Neural cell (in vitro differentiated cells): ENCODE measurements around the gene NDUFAF5. TPM values are rescaled to one million over a fixed set of nuclear protein-coding genes. Genes with fewer than 3 reads are reported as not detected.

Experiments
- H2AFZ ChIP-seq: fragments of 200-600, 300-800 bp; sonication (generic), shearing (Covaris generic); 2 replicates; pipeline ENCODE4 v1.6.0; 2014; ENCODE audit warnings: low read depth, mild to moderate bottlenecking, antibody characterized with exemption, low read length, moderate library complexity
- H3F3A ChIP-seq: fragments of 200-600 bp; shearing (Covaris generic); 2 replicates; pipeline ENCODE4 v1.6.1; 2016; ENCODE audit warnings: mild to moderate bottlenecking, moderate library complexity, mixed read lengths, antibody characterized with exemption, low read length; ENCODE audit not compliant: insufficient read depth, poor library complexity, severe bottlenecking
- H3K27ac ChIP-seq: fragments of 200-600, 300-800 bp; sonication (generic), shearing (Covaris generic); 2 replicates; pipeline ENCODE4 v1.5.1; 2014; ENCODE audit warnings: mild to moderate bottlenecking, low read length, moderate library complexity
- H3K27me3 ChIP-seq: fragments of 300-800, 200-600 bp; sonication (generic), shearing (Covaris generic); 2 replicates; pipeline ENCODE4 v1.6.0; 2014; ENCODE audit warnings: mild to moderate bottlenecking, low read depth, low read length, moderate library complexity; ENCODE audit not compliant: insufficient read depth
- H3K36me3 ChIP-seq: fragments of 300-800, 200-600 bp; sonication (generic), shearing (Covaris generic); 2 replicates; pipeline ENCODE4 v1.5.1; 2014; ENCODE audit warnings: mild to moderate bottlenecking, antibody characterized with exemption, low read length, moderate library complexity; ENCODE audit not compliant: insufficient read depth
- H3K4me2 ChIP-seq: fragments of 300-800, 200-600 bp; sonication (generic), shearing (Covaris generic); 2 replicates; pipeline ENCODE4 v1.6.0; 2014; ENCODE audit warnings: mild to moderate bottlenecking, low read length
- H3K4me3 ChIP-seq: fragments of 300-800, 200-600 bp; sonication (generic), shearing (Covaris generic); 2 replicates; pipeline ENCODE4 v1.5.1; 2014; ENCODE audit warnings: mild to moderate bottlenecking, low read length, moderate library complexity
- H3K79me2 ChIP-seq: fragments of 200-600 bp; shearing (Covaris generic); replicated peaks from 2 replicates; pipeline ENCODE4 v1.6.0; 2014; ENCODE audit warnings: mild to moderate bottlenecking, low read length, moderate library complexity; ENCODE audit not compliant: insufficient read depth
- H3K9ac ChIP-seq: fragments of 300-800, 200-600 bp; sonication (generic), shearing (Covaris generic); 2 replicates; pipeline ENCODE4 v1.6.1; 2016; ENCODE audit warnings: mild to moderate bottlenecking, low read length, mixed read lengths
- H3K9me2 ChIP-seq: fragments of 200-600 bp; shearing (Covaris generic); 2 replicates; pipeline ENCODE4 v1.6.1; 2016; ENCODE audit warnings: mild to moderate bottlenecking, low read length, mixed read lengths; ENCODE audit not compliant: insufficient read depth
- H3K9me3 ChIP-seq: fragments of 200-600, 300-800 bp; sonication (generic), shearing (Covaris generic); 2 replicates; pipeline ENCODE4 v1.6.1; 2016; ENCODE audit warnings: mild to moderate bottlenecking, mixed run types, low read length, moderate library complexity, mixed read lengths
- H4K20me1 ChIP-seq: fragments of 200-600 bp; shearing (Covaris generic); 2 replicates; pipeline ENCODE4 v1.6.1; 2016; ENCODE audit warnings: mild to moderate bottlenecking, mixed run types; ENCODE audit not compliant: insufficient read depth
- EP300 ChIP-seq: fragments of 450-650 bp; conservative IDR thresholded peaks from 2 replicates; pipeline ENCODE4 v1.6.1; 2014; ENCODE audit warnings: antibody characterized with exemption, mild to moderate bottlenecking, moderate library complexity; ENCODE audit not compliant: poor library complexity, severe bottlenecking
- EZH2 ChIP-seq: fragments of 200-600, 300-800 bp; shearing (Covaris generic), sonication (generic); IDR thresholded peaks from 2 replicates; pipeline ENCODE4 v1.6.1; 2014; ENCODE audit warnings: antibody characterized with exemption, low read length, borderline replicate concordance, mild to moderate bottlenecking; ENCODE audit not compliant: insufficient read depth, poor library complexity, severe bottlenecking
- MXI1 ChIP-seq: fragments of 450-650 bp; conservative IDR thresholded peaks from 2 replicates; pipeline ENCODE4 v1.6.1; 2014; ENCODE audit warnings: antibody characterized with exemption, mild to moderate bottlenecking; ENCODE audit not compliant: poor library complexity, severe bottlenecking
- POLR2AphosphoS5 ChIP-seq: IDR thresholded peaks from 2 replicates; pipeline ENCODE4 v1.6.1; 2012
- RAD21 ChIP-seq: fragments of 450-650 bp; conservative IDR thresholded peaks from 2 replicates; pipeline ENCODE4 v1.6.1; 2014; ENCODE audit warnings: antibody characterized with exemption, mild to moderate bottlenecking, moderate library complexity
- SMC3 ChIP-seq: fragments of 450-650 bp; conservative IDR thresholded peaks from 2 replicates; pipeline ENCODE4 v1.6.1; 2014; ENCODE audit warnings: antibody characterized with exemption, mild to moderate bottlenecking, moderate library complexity; ENCODE audit not compliant: poor library complexity
- TAF1 ChIP-seq: IDR thresholded peaks from 2 replicates; pipeline ENCODE4 v1.6.1; 2012; ENCODE audit warnings: low read depth
- polyA plus RNA-seq: library from polyadenylated mRNA; depleted of rRNA; stranded (reverse); fragments of >200 nt; gene quantifications from 2 replicates; pipeline ENCODE4 v1.2.3, GENCODE V29; 2014
- TF ChIP-seq, protein P1 (sequence below): IDR thresholded peaks from 2 replicates; pipeline ENCODE4 v1.6.1; 2012; ENCODE audit warnings: borderline replicate concordance
- TF ChIP-seq, protein P2 (sequence below): fragments of 450-650 bp; IDR thresholded peaks from 2 replicates; pipeline ENCODE4 v1.5.1; 2014; ENCODE audit warnings: antibody characterized with exemption, mild to moderate bottlenecking, moderate library complexity; ENCODE audit not compliant: poor library complexity, severe bottlenecking

The NDUFAF5 gene
- polyA plus RNA-seq, 1 donor from 2014 or later, result 103 TPM

DNA sequence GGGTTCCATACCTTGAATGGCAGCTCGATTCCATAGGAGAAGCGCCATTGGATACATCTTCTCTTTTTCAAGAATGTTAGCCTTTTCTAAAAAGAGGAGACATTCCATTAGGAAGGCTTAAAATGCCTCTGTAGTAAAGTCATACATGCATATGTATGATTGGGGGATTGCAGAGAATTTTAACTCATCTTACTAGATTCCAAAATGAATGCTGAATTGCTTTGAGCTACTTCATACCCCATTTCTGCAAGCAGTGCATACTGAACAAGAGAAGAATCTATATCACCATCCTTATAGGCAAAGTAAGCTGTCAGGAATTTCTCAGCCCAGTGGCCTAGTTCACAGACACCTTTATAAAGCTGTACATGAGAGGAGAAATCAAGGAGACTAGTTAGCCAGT is 80.3 kb downstream of the NDUFAF5 start:
- no peaks in the 10 kb centered on the region for H3K36me3 ChIP-seq
- no peaks in the 10 kb centered on the region for H3F3A ChIP-seq
- H3K27ac ChIP-seq, result no peak overlapping the region
- no peak overlapping the region for H2AFZ ChIP-seq
- no peaks in the 10 kb centered on the region for H3K79me2 ChIP-seq
- H3K9ac ChIP-seq, result no peak overlapping the region
- H3K9me2 ChIP-seq, result no peaks in the 10 kb centered on the region
- H3K27me3 ChIP-seq, result no peaks in the 10 kb centered on the region
- no peak overlapping the region for H3K4me3 ChIP-seq
- TF ChIP-seq, protein P1, sequence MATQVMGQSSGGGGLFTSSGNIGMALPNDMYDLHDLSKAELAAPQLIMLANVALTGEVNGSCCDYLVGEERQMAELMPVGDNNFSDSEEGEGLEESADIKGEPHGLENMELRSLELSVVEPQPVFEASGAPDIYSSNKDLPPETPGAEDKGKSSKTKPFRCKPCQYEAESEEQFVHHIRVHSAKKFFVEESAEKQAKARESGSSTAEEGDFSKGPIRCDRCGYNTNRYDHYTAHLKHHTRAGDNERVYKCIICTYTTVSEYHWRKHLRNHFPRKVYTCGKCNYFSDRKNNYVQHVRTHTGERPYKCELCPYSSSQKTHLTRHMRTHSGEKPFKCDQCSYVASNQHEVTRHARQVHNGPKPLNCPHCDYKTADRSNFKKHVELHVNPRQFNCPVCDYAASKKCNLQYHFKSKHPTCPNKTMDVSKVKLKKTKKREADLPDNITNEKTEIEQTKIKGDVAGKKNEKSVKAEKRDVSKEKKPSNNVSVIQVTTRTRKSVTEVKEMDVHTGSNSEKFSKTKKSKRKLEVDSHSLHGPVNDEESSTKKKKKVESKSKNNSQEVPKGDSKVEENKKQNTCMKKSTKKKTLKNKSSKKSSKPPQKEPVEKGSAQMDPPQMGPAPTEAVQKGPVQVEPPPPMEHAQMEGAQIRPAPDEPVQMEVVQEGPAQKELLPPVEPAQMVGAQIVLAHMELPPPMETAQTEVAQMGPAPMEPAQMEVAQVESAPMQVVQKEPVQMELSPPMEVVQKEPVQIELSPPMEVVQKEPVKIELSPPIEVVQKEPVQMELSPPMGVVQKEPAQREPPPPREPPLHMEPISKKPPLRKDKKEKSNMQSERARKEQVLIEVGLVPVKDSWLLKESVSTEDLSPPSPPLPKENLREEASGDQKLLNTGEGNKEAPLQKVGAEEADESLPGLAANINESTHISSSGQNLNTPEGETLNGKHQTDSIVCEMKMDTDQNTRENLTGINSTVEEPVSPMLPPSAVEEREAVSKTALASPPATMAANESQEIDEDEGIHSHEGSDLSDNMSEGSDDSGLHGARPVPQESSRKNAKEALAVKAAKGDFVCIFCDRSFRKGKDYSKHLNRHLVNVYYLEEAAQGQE, result no peak
- no peak for TF ChIP-seq RAD21
- no peak for TF ChIP-seq SMC3
- TF ChIP-seq, protein P2, sequence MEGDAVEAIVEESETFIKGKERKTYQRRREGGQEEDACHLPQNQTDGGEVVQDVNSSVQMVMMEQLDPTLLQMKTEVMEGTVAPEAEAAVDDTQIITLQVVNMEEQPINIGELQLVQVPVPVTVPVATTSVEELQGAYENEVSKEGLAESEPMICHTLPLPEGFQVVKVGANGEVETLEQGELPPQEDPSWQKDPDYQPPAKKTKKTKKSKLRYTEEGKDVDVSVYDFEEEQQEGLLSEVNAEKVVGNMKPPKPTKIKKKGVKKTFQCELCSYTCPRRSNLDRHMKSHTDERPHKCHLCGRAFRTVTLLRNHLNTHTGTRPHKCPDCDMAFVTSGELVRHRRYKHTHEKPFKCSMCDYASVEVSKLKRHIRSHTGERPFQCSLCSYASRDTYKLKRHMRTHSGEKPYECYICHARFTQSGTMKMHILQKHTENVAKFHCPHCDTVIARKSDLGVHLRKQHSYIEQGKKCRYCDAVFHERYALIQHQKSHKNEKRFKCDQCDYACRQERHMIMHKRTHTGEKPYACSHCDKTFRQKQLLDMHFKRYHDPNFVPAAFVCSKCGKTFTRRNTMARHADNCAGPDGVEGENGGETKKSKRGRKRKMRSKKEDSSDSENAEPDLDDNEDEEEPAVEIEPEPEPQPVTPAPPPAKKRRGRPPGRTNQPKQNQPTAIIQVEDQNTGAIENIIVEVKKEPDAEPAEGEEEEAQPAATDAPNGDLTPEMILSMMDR, result no peak
- TF ChIP-seq MXI1, result no peak
- TF ChIP-seq EZH2, result no peak
- no peak for TF ChIP-seq EP300
- no peak for TF ChIP-seq TAF1
- no peak for TF ChIP-seq POLR2AphosphoS5
- H3K9me3 ChIP-seq, result no peaks in the 10 kb centered on the region
- no peaks in the 10 kb centered on the region for H4K20me1 ChIP-seq
- no peak overlapping the region for H3K4me2 ChIP-seq

DNA sequence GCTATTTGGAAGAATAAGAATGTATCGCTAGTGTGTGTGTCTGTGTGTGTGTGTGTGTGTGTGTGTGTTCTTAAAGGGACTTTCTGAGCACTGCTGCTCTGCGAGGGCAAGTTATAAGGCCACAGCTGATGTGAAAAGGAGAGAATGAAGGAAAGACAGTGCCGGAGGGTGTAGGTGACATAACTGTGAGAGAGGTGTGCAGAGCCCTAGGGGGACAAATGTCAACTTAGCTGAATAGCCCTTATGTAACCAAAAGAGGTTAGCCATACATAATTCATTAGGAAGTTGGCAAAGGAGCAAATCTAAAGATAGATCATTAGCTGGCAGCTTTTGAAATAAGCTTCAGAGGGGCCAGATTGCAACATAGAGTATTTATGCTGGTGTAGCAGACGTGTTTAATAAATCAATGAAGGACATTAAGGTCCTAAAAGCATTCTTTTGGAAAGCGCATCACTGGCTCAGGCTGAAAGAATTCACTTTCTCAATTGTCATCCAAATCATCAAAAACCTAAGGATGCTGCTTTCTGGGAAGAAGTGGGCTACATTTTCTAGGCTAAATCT is 81.0 kb downstream of the NDUFAF5 start:
- Histone ChIP-seq H2AFZ (no peak overlapping the region), H3K4me3 (no peak overlapping the region), H3K4me2 (no peak overlapping the region), H4K20me1 (no peaks in the 10 kb centered on the region), H3K79me2 (no peaks in the 10 kb centered on the region), H3K9me3 (no peaks in the 10 kb centered on the region), H3K9ac (no peak overlapping the region), H3F3A (no peaks in the 10 kb centered on the region), H3K9me2 (no peaks in the 10 kb centered on the region), H3K36me3 (no peaks in the 10 kb centered on the region), H3K27me3 (no peaks in the 10 kb centered on the region), H3K27ac (no peak overlapping the region)
- TF ChIP-seq MXI1 (no peak), TAF1 (no peak), SMC3 (no peak), POLR2AphosphoS5 (no peak)
